Measurements from ENCODE around the gene MYO3B. TPM values are rescaled to one million over a fixed set of nuclear protein-coding genes. Genes with fewer than 3 reads are reported as not detected.

The MYO3B gene
- total and polyA plus RNA-seq, 2 donors (not counting 3 experiments of a cell fraction or from before 2014, with no cell fraction given), result 0.03 TPM; not detected in 1

DNA sequence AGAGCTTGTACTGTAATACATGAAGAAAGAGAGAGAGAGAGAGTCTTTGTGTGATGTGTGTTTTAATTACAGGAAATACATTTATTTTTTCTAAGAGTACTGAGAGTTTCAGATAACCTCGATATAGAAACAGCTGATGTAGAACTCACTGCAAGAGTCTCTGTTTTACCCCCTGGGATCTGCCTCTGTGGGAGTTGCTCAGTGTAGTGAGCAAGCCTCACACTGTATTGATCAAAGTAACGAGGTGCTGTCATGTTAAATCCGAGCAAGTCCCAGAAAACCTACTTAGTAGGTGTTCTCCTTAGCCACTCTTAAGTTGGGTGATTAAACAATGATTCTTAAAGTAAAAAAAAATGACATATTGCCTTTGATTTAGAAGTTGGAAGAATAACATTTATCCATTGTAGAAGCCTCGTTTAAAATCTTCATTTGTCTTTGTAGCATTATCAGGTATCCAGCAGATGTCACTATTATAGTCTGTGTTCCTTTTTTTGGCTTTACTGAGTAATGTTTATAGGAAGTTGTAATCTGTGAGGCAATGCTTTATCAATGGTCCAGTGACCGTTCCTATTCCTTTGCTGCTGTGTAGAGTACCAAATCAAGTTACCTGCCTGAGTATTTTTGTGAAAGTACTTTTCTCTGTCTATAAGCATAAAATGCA, 219.0 kb downstream of the MYO3B start:
- no peak overlapping the region for H3K4me2 ChIP-seq (ENCODE audit: insufficient read depth, low read length)
- no peaks in the 10 kb centered on the region for H4K20me1 ChIP-seq (replicated peaks; ENCODE audit: control insufficient read depth, extremely low read depth, insufficient read depth, low read length)
- BruUV-seq (replicated peaks), result no TSS peak
- dilution Hi-C loops (cut with MboI; ENCODE audit: extremely low pct_ligation_motif_present, low sequenced_read_pairs) (no loop called here), intact Hi-C loops (cut with micrococcal nuclease) (loop anchor here (1.0 kb wide), 2 partner anchors 415 to 418 kb away; no protein-coding TSS in a partner anchor)
- no peaks in the 10 kb centered on the region for H3K36me3 ChIP-seq (ENCODE audit: control insufficient read depth in 2 of 2, extremely low read depth in 1 of 2, insufficient read depth in 2 of 2, low read length in 2 of 2)
- no peaks in the 10 kb centered on the region for H3K4me1 ChIP-seq (ENCODE audit: control insufficient read depth, extremely low read depth, insufficient read depth, low read length)
- DNase-seq (ENCODE audit: low read depth, low spot score) (peak; percentile 25), FAIRE-seq (peak; percentile 84)
- H3K4me3 ChIP-seq (replicated peaks in 1 of 3; ENCODE audit: insufficient read depth in 1 of 3, low read depth in 1 of 3, low read length in 3 of 3), result no peak overlapping the region
- H3K27me3 ChIP-seq (ENCODE audit: control insufficient read depth in 2 of 2, insufficient read depth in 2 of 2, low read length in 2 of 2), result peaks cover 4 to 11% of the 10 kb centered on the region in 2 experiments
- no peaks in the 10 kb centered on the region for H3K9me1 ChIP-seq (replicated peaks; ENCODE audit: control insufficient read depth, extremely low read depth, insufficient read depth, low read length)
- H3K9ac ChIP-seq (replicated peaks; ENCODE audit: extremely low read depth, insufficient read depth, low read length), result no peak overlapping the region
- H2AFZ ChIP-seq (ENCODE audit: low read depth, low read length), result no peak overlapping the region
- ChIA-PET POLR2A (no interaction called here), CTCF (interaction anchor here (2.0 to 3.3 kb wide), 2 partner anchors 12 to 417 kb away, joined by 5 to 24 read pairs; no protein-coding TSS in a partner anchor)
- no peaks in the 10 kb centered on the region for H3K9me3 ChIP-seq (replicated peaks; ENCODE audit: control insufficient read depth, insufficient read depth, low read length)
- H3K27ac ChIP-seq (ENCODE audit: insufficient read depth, low read depth, low read length), result no peak overlapping the region
- no peaks in the 10 kb centered on the region for H3K79me2 ChIP-seq (ENCODE audit: control insufficient read depth, insufficient read depth, low read length)
- TF ChIP-seq FOS (IDR thresholded peaks at IDR 0.05; ENCODE audit: borderline replicate concordance, insufficient read depth, low read length) (no peak), MYC (IDR thresholded peaks at IDR 0.05; ENCODE audit: low read depth, low read length) (no peak), JUN (IDR thresholded peaks at IDR 0.05; ENCODE audit: borderline replicate concordance, insufficient read depth, insufficient read length, low read depth) (no peak), GATA2 (IDR thresholded peaks at IDR 0.05; ENCODE audit: insufficient read depth, insufficient read length, low read depth, low read length) (no peak), POLR2A (IDR thresholded peaks at IDR 0.05; ENCODE audit: low read depth, low read length) (no peak), POLR2AphosphoS5 (IDR thresholded peaks at IDR 0.05; ENCODE audit: insufficient read depth, low read depth, low read length) (no peak), EZH2 (IDR thresholded peaks at IDR 0.05; ENCODE audit: borderline replicate concordance, low read depth, low read length, severe bottlenecking) (no peak), MAX (IDR thresholded peaks at IDR 0.05; ENCODE audit: insufficient read depth, insufficient read length) (no peak), CTCF (IDR thresholded peaks at IDR 0.05; ENCODE audit: extremely low read depth in 1 of 2, insufficient read depth in 1 of 2, low read depth in 1 of 2, low read length in 2 of 2) (no peak)
